Right ventricle myocardium inferior (tissue), 1 donor: Measurements from ENCODE around the gene ZKSCAN8. TPM values are rescaled to one million over a fixed set of nuclear protein-coding genes. Genes with fewer than 3 reads are reported as not detected.
"Not testable (repeated sequence)": the region's sequence is repeated elsewhere in the genome, so short reads cannot be mapped to it uniquely, and the experiment has no call there.

Experiments
- ATAC-seq: fragments of 200-7000 bp; cut with Tn5 transposase; one replicate; pipeline ENCODE4 v1.9.1; 2020; ENCODE audit warnings: mild to moderate bottlenecking, moderate library complexity
- DNase-seq: peaks from one replicate; pipeline ENCODE4 v3.0.0; 2021; ENCODE audit errors: missing footprints
- intact Hi-C: fragments of 100-400 bp; cut with DNase I; formaldehyde crosslinking; loops from one replicate; pipeline ENCODE4 v1.11.0; 2022
- long read RNA-seq: library from polyadenylated mRNA; unstranded; transcript quantifications from one replicate; pipeline ENCODE4 v2.0.0, GENCODE V29; 2021
- total RNA-seq: library from RNA; stranded (reverse); fragmentation: NEBNext Ultra II Directional; extraction: Animal tissue kit (Norgen Biotek cat#: 25700); gene quantifications from one replicate; pipeline ENCODE4 v1.2.1, GENCODE V29; 2021
- donor health status: DM: no; HTN: yes; CAD: no; lungs with severe emphysema.

The ZKSCAN8 gene
- total RNA-seq, result 12.7 TPM
- long read RNA-seq, full-length matches to known transcripts, result 1 of 2 reads
- long read RNA-seq, partial matches to known transcripts, result 0 of 2 reads
- long read RNA-seq, other reads (novel, unspliced or antisense), result 1 of 2 reads

DNA sequence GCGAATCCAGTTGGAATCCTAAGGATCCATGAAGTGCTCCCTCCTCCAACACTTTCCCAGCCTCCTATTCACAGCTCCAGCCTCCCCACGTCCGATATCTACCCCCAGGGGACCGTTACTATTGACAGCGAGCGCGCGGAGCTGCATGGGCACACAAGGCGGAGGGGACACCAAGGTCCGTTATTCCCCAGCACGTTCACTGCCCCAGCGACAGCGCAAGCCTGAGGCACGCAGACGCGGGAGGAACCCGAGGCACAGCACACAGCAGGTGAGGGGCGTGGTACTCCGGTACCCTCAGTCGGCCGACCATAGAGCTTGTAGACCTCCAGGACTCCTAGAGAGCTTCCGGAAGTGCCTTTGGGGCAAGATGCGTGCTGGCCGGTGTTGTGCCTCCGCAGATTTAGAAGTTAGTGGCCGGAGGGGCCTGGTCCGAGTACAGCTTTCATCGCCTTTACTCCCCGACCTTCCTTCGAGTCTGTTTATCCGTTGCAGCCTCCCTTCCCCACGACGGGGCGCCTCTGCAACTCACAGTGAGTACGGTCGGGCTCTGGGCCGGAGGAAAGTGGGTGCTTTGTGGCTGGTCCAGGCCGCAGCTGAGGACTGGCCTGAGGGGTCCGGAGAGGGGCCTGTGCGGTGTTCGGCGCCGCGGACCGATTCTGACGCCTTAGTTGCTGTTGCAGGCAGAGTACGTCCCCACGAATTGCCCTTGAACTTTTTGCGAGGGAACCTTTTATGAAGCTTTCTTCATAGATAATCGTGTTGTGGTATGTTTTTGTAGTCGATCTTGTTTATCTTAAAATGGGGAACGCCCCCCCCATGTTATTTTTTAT, at the start of gene ZKSCAN8:
Gene ZKSCAN8 (plus strand): TSS at position 384 of the 830 bp plus-strand sequence. CDS start 6,525 bp downstream, outside the sequence.
- intact Hi-C loops, result loop anchor here (5.0 kb wide), 2 partner anchors 81 to 116 kb away; partner anchors contain the start of gene NKAPL
- ATAC-seq, result peak; percentile 92

DNA sequence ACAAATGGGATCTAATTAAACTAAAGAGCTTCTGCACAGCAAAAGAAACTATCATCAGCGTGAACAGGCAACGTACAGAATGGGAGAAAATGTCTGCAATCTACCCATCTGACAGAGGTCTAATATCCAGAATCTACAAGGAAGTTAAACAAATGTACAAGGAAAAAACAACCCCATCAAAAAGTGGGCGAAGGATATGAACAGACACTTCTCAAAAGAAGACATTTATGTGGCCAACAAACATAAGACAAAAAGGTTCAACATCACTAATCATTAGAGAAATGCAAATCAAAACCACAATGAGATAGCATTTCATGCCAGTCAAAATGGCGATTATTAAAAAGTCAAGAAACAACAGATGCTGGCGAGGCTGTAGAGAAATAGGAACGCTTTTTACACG, 39.5 kb upstream of the ZKSCAN8 start:
- ATAC-seq, DNase-seq, intact Hi-C loops: not testable (repeated sequence)

More for the DNA sequence above, at the start of gene ZKSCAN8:
- peak; percentile 82 for DNase-seq

DNA sequence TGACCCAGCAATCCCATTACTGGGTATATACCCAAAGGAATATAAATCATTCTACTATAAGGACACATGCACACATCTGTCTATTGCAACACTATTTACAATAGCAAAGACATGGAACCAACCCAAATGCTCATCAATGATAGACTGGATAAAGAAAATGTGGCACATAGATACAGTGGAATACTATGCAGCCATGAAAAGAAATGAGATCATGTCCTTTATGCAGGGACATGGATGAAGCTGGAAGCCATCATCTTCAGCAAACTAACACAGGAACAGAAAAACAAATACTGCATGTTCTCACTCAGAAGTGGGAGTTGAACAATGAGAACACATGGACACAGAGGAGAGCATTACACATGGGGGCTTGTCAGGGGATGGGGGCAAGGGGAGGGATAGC, 39.0 kb upstream of the ZKSCAN8 start:
- ATAC-seq, intact Hi-C loops, DNase-seq: not testable (repeated sequence)

DNA sequence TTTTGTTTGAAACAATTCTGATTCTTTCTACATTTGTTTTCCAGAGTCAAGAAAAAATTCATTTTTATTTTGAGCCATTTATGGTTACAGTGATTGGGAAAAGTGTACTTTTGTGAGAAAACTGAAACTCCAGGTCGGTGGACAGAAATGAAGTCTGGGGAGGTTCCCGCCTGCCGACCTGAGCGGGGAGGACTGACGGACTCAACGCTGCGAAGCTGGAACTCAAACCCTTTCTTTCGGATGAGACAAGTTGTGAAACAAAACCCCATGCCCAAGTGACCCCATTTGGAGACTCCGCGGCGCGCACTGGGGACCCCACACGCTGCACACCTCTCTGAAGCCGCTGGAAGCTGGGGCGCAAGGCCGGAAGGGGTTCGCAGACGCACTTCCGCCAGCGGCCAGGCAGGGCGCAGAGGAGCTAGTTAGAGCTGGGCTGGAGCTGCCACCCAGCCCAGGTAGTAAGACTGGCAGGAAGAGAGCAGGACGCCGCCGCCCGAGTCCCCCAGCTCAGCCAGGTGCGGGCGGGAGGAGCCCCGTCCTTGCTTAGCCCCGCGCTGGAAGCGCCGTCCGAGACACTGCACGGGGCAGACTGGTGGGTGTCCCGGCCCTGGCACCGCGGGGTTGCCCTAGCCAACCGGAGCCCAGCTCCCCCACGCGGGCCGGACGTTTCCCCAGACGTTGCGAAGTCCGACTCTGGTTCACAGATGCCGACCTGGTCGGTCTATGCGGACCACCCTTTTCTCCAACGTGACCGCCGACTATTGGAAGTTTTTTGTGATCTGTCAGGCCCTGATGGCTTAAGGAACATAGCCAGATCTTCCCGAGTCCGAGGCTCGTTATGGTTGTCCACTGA, 37.1 kb upstream of the ZKSCAN8 start:
- intact Hi-C loops, result loop anchor here (1.0 kb wide), 1 partner anchor 24 kb away; the partner anchor contains the start of gene ZNF165
- DNase-seq (peak; percentile 90), ATAC-seq (peak; percentile 98)

DNA sequence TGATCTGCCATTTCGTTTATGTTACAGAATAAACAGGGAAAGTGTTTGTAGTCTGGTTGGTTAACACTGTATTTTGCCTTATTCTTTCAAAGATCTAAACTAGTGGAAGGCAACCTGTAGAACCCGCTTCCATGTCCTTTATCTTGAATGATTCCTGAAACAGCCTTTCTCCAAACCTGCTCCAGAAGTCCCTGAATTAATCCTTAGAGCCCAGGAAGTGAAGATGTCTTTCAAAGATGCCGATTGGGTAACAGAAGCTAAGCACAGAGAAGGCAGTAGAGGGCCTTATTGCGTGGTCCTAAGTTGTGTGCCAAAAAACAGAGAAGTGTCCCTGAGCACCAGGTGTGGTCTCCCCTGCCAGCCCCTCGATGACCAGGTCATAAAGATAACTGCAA, 36.4 kb upstream of the ZKSCAN8 start:
- intact Hi-C loops, result no loop called here
- DNase-seq, result no peak
- ATAC-seq, result no peak

DNA sequence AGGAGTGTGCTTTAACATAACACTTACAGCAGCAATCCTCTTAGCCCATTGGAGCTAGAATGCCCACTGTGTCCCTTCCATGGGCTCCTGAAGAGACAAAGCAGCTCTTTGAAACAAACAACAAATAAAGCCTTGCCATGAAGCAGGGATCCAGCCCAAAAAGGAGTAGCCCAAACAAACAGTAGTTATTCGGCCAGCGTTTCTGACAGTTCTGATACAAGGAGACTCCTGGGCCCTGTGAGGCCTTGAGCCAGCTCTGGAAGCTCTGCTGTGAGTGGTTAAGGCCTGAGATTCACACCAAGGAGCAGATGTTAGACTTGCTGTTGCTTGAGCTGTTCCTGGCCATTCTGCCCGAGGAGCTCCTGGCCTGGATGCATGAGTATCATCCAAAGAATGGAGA, 34.2 kb upstream of the ZKSCAN8 start:
- no peak for ATAC-seq
- no peak for DNase-seq
- intact Hi-C loops, result no loop called here

DNA sequence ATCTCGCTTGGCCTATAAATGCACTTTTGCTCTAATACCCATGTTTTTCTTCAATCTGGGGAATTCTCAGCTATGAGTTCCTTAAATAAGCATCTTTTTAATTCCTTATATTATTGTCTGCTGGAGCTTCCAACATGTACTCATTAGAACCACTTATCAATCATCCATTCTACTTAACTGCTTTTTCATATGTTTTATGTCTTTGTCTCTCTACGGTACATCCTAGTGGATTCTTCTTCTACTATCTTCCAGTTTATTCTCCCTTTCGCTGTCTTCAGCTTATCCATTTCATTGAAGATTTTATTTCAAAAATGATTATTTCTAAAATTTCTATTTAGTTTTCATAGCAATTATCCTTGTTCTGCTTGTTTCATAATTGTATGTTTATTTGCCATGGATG, 29.7 kb upstream of the ZKSCAN8 start:
- DNase-seq, result no peak
- no peak for ATAC-seq
- intact Hi-C loops, result no loop called here

DNA sequence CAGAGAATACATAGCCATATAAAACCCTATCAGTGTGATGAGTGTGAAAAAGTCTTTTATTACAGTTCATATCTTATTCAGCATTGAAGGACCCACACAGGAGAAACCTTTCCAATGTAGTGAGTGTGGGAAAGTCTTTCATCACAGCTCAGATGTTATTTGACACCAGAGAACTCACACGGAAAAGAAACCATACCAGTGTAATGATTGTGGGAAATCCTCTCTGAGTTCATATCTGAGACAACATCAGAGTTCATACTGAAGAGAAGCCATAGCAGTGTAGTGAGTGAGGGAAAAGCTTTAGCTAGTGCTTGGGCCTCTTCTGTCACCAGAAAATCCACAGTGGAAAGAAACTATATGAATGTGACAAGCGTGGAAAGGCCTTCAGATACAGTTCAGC, 25.9 kb upstream of the ZKSCAN8 start:
- intact Hi-C loops, result no loop called here
- ATAC-seq (no peak), DNase-seq (no peak)

DNA sequence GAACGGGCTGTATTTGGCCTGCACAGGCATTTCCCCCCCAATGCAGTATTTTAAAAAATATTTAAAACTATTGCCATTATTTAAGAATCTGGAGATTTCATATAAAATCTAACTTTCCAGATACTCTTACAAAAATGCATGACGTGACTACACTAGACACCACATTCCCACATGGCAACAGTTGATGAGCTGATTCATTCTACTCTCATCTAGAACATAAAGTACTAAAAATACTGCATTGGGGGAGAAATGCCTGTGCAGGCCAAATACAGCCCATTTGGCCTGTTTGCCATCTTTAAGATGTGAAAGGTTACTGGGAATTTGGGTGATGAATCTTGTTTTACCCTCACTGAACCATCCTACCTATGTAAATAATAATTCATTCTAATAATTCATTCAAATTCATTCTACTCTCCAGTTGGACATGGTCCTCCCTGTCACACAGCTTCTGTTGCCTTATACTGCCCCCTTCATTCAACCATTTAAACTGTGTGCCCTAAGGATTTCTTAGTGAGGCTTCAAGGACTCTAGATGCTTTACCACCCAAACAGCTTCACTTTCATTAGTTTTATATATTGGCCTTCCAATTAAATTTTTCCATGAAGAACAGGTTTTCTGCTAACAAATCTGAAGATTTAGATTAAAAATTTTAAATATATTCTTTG, 24.2 kb upstream of the ZKSCAN8 start:
- intact Hi-C loops, result no loop called here
- no peak for DNase-seq
- no peak for ATAC-seq

DNA sequence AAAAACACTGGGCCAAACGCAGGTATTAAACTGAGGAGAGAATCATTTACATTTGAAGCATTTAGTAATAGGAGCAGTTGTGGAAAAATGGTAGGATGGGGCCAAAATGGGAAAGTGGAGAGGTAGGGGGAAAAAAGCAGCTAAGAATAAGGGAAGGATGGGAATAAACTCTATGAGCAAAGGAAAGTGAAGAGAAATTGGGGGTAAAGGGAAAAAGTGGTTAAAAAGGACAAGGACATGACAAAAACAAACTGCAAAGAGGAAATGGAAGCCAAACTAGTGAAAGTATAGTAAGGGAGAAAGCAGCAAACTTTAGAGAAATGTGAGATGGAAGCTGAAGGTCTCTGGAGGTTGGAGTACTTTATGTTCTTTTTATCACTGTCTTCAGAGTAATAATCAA, 23.5 kb upstream of the ZKSCAN8 start:
- ATAC-seq, result no peak
- intact Hi-C loops, result no loop called here

DNA sequence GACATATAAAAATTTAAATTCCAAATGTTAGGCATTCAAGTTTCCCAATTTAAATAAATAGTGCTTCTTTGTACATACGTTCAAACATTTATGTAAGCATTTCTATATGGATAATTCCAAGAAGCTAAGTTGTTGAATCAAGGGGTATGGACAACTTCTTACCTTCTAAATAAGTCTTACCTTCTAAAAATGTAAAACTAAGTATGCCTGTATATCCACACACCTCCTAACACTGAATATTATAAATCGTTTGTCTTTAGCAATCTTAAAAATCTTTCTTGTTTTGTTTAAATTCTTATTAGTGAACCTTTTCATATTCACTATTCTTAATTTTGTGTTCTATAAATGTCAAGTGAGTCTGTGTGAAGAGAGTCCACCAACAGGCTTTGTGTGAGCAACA, 19.8 kb upstream of the ZKSCAN8 start:
- intact Hi-C loops, result no loop called here

More for the DNA sequence above, 23.5 kb upstream of the ZKSCAN8 start:
- DNase-seq, result no peak

DNA sequence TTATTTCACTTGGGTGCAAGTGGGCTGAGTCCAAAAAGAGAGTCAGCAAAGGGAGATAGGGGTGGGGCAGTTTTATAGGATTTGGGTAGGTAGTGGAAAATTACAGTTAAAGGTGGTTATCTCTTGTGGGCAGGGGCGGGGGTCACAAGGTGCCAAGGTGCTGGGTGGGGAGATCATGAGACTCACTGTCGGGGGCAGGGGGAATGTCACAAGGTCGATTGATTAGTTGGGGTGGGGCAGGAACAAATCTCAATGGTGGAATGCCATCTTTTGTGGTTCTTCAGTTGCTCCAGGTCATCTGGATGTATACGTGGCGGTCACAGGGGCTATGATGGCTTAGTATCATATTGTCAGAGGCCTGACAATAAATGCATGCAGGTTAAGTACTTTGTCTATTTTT, 19.4 kb upstream of the ZKSCAN8 start:
- intact Hi-C loops, ATAC-seq, DNase-seq: not testable (repeated sequence)

More for the DNA sequence above, 19.8 kb upstream of the ZKSCAN8 start:
- ATAC-seq, result no peak
- no peak for DNase-seq

DNA sequence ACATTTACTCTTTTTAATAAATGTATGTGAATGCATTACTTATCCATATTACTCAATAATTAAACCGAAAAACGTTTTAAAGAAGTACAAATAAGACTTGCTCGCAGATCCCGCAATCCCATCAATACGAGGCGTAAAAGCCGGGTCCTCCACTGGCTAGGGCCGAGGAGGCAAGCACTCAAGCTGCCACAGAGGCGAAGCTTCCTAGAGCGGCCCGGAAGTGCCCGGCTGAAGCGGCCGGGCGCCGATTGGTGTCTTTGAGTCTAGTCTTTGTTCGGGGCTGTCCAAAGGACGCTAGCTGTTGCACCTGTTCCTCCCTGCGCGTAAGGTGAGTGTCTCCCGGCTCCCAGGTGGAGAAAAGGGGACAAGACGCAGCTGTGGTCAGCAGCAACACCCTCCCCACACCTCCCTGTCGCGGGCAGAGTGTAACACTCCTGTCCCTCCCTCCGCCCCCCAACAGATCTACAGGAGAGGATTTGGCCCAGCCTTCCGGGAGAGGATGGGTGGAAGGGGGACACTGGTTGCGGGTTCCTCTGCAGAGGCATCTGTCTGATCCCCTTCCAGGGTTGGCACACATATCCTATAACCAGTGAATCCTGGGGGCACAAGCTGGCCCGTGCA, 17.2 kb upstream of the ZKSCAN8 start, which contains the start of gene ZSCAN16:
Gene ZSCAN16 (plus strand): TSS at position 260 of the 621 bp plus-strand sequence. CDS start 835 bp downstream, outside the sequence.
- intact Hi-C loops, result no loop called here
- DNase-seq (peak; percentile 92), ATAC-seq (peak; percentile 98)

DNA sequence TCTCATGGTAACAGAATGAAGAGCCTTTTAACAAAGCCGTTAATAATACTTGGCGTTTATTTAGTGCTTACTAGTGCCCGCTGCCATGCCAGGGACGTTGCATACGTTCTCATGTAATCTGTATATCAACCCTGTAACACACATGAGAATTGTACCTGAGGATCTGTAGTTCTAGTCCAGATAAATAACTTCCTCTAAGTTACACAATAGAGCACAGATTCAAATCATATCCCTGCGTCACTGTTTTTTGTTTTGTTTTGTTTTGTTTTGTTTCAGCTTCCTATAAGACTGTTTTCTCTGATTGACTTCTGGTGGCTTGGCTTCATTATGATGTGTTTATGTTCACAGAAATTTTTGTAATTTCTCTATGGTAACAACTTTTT, 16.7 kb upstream of the ZKSCAN8 start:
- intact Hi-C loops, result no loop called here
- ATAC-seq (no peak), DNase-seq (no peak)

DNA sequence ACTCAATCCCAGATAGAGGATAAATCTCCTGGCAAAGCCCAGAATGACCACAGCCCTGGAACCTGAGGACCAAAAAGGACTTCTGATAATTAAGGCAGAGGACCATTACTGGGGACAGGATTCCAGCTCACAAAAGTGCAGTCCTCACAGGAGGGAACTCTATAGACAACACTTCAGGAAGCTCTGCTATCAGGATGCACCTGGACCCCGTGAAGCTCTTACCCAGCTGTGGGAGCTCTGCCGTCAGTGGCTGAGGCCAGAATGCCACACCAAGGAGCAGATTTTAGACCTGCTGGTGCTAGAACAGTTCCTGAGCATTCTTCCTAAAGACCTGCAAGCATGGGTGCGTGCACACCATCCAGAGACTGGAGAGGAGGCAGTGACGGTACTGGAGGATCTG, 16.3 kb upstream of the ZKSCAN8 start:
- ATAC-seq (no peak), DNase-seq (no peak)
- intact Hi-C loops, result no loop called here

DNA sequence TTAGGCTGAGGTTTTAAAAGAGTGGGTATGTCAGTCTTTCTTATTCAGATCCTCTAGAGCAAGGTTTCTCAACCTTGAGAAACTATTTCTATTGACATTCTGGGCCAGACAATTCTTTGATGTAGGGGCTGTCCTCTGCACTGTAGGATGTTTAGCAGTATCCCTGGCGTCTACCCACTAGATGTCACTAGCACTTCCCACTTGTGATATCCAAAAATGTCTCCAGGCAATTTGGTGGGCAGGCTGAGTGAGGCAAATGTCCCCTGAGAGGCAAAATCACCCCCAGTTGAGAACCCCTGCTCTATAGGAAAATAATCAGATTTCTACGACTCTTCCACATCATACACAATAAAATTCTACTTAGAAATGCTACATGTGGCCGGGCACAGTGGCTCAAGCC, 7.7 kb upstream of the ZKSCAN8 start:
- ATAC-seq, result no peak
- no peak for DNase-seq
- intact Hi-C loops, result loop anchor here (2.0 kb wide), 2 partner anchors 53 to 223 kb away; partner anchors contain the start of gene ZNF165

DNA sequence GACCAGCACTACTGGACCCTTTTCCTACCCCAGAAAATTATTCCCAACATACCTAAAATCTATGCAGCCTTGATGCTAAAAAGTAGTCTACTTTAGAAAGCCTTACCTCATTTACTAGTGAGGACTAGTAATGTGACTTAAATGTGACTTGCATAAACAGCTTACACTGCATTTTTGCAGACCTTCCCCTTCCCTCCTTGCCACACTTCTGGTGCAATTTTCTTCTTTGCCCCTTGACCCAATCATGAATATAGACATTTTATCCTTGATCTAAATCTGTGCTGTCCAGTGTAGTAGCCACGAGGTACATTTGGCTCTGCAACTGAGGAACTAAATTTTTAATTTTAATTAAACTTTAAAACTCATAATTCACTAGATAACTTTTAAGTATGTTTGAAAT, 7.0 kb upstream of the ZKSCAN8 start:
- ATAC-seq (no peak), DNase-seq (no peak)
- intact Hi-C loops, result loop anchor here (2.0 kb wide), 2 partner anchors 54 to 222 kb away; partner anchors contain the start of gene ZNF165

DNA sequence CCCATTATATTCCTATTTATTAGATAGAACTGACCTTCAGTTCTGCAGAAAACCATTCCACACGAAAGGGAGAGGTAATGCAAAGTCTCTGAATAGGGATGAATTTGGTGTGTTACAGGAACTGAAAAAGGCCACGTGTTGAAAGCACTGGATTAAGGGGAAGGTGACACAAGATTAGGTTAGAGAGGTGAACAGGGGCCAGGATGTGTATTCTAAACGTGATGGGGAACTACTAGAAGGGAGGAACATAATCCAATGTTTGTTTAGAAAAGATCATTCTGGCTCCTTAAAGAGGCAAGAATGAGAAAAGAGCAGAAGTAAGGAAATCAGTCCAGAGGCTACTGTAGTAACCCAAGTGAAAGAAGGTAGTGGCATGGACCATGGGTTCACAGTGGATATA, 6.3 kb upstream of the ZKSCAN8 start:
- no peak for ATAC-seq
- intact Hi-C loops, result loop anchor here (2.0 kb wide), 2 partner anchors 55 to 221 kb away; partner anchors contain the start of gene ZNF165
- no peak for DNase-seq
